Measurements from ENCODE around the gene IL34.

The IL34 gene

DNA sequence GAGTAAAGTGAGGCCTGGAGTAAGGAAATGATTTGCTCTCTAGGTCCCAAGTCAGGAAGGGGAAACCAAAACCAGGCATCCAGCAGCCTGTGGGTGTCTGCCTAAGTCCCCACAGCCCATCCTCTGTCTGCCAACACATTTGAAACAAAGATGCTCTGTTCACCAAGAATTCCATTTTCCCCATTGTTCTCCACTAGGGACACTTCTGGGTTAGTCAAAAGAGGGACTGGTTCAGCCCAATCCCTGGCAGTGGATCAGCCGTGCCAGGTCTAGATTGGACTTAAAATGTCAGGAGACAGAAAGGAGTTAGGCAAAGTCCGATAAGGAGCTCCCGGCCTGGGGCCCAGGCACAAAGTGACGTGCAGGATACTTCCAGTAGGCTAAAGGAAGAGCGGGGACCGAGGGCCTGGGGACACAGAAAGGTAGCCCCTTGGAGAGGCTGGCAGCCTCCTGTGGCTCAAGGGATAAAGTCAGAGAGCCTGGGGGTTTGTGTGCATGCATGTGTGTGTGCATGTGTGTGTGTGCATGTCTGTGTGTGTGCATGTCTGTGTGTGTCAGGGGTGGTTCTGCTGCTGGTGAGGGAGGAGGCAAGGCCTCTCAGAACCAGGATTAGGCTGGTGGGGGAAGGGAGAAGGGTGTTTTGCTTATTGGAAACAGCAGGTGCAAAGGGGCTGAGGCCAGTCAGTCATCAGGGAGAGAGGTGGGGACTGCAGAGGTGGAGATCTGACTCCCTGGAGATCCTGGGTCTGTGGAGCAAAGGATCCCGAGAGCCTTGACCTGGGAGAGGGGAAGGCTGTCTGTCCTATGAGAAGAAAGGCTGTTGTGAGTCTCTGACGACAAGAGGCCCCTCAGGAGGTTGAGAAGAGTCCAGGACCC, 41.7 kb upstream of the IL34 start:
- H3K27me3 ChIP-seq (ENCODE audit: insufficient read depth, poor library complexity, severe bottlenecking) = no peaks in the 10 kb centered on the region
- TF ChIP-seq POLR2AphosphoS5 (IDR thresholded peaks at IDR 0.05; ENCODE audit: low read depth) (no peak), CTCF (IDR thresholded peaks at IDR 0.05; ENCODE audit: insufficient read depth, low read length) (no peak), GABPA (IDR thresholded peaks at IDR 0.05; ENCODE audit: low read depth) (no peak), SPI1 (IDR thresholded peaks at IDR 0.05; ENCODE audit: borderline replicate concordance, low read depth) (no peak), REST (IDR thresholded peaks at IDR 0.05; ENCODE audit: insufficient replicate concordance, low read depth) (no peak)
- no peak for DNase-seq (ENCODE audit: low read depth in 1 of 2, low spot score in 1 of 2)
- H3K4me3 ChIP-seq (replicated peaks; ENCODE audit: insufficient read depth, low read length) = no peak overlapping the region
- H3K27ac ChIP-seq (replicated peaks) = no peak overlapping the region

- no peak overlapping the region for H3K27ac ChIP-seq (replicated peaks)
- no peak overlapping the region for H3K4me3 ChIP-seq (replicated peaks; ENCODE audit: insufficient read depth, low read length)
- no peaks in the 10 kb centered on the region for H3K27me3 ChIP-seq (ENCODE audit: insufficient read depth, poor library complexity, severe bottlenecking)
- no peak for DNase-seq (ENCODE audit: low read depth in 1 of 2, low spot score in 1 of 2)
- TF ChIP-seq GABPA (IDR thresholded peaks at IDR 0.05; ENCODE audit: low read depth) (no peak), POLR2AphosphoS5 (IDR thresholded peaks at IDR 0.05; ENCODE audit: low read depth) (no peak)
Observed at GRCh38 chr16:70605283-70605657, 41.1 kb upstream of the IL34 start.

- TF ChIP-seq GABPA (IDR thresholded peaks at IDR 0.05; ENCODE audit: low read depth) (no peak), POLR2AphosphoS5 (IDR thresholded peaks at IDR 0.05; ENCODE audit: low read depth) (no peak), CTCF (IDR thresholded peaks at IDR 0.05; ENCODE audit: insufficient read depth, low read length) (no peak), REST (IDR thresholded peaks at IDR 0.05; ENCODE audit: insufficient replicate concordance, low read depth) (no peak)
- no peak for DNase-seq (ENCODE audit: low read depth in 1 of 2, low spot score in 1 of 2)
Observed at GRCh38 chr16:70608521-70608920, 37.8 kb upstream of the IL34 start.

DNA sequence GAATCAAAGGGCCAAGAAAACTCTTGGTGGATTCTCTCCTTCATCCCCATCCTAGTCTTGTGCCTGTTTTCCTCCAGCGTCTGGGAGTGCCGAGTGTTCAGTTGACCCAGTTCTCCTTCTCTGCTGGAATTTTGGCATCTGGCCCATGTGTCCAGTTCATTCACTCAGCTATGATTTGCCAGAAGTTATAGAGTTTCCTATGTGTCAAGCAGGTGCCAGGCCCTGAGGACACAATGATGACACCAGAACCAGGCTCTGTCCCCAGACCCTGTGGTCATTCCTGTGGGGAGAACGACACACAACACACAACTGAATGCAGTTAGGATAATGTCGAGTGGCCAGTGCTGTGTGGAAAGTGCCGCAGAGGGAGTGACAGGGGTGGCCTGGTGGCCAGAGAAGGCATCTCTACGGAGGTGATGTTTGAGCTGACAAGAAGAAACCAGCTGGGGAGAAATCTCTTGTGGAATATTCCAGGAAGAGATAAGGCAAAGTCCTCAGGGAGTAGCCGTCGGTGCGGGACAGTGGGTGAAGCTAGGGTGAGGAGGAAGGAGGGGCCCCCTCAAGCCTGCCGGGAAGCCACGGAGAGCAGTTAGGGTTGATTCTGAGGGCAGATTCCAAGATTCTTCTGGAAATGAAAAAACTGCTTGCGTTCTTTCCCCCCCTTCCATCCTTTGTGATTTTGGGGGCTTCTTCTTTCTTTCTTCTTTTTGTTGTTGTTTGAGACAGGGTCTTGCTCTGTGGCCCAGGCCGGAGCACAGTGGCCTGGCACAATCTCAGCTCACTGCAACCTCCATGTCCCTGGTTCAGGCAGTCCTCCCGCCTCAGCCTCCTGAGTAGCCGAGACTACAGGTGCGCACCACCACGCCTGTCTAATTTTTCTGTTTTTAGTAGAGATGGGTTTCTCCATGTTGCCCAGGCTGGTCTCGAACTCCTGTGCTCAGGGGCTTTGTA, 35.8 kb upstream of the IL34 start:
- Histone ChIP-seq H3K27ac (replicated peaks) (no peak overlapping the region), H3K27me3 (ENCODE audit: insufficient read depth, poor library complexity, severe bottlenecking) (no peaks in the 10 kb centered on the region), H3K4me3 (replicated peaks; ENCODE audit: insufficient read depth, low read length) (no peak overlapping the region)
- no peak for TF ChIP-seq GABPA (IDR thresholded peaks at IDR 0.05; ENCODE audit: low read depth)
- TF ChIP-seq REST (IDR thresholded peaks at IDR 0.05; ENCODE audit: insufficient replicate concordance, low read depth) = no peak
- TF ChIP-seq CTCF (IDR thresholded peaks at IDR 0.05; ENCODE audit: insufficient read depth, low read length) = no peak
- no peak for TF ChIP-seq POLR2AphosphoS5 (IDR thresholded peaks at IDR 0.05; ENCODE audit: low read depth)
- no peak for TF ChIP-seq SPI1 (IDR thresholded peaks at IDR 0.05; ENCODE audit: borderline replicate concordance, low read depth)
- no peak for DNase-seq (ENCODE audit: low read depth in 1 of 2, low spot score in 1 of 2)

More at GRCh38 chr16:70608521-70608920, 37.8 kb upstream of the IL34 start:
- Histone ChIP-seq H3K4me3 (replicated peaks; ENCODE audit: insufficient read depth, low read length) (no peak overlapping the region), H3K27ac (replicated peaks) (no peak overlapping the region), H3K27me3 (ENCODE audit: insufficient read depth, poor library complexity, severe bottlenecking) (no peaks in the 10 kb centered on the region)

Data from HL-60 (cell line).